SK-N-DZ (cell line): ENCODE data around the gene SPRYD7. TPM values are rescaled to one million over a fixed set of nuclear protein-coding genes. Genes with fewer than 3 reads are reported as not detected.
"Not testable (repeated sequence)": the region's sequence is repeated elsewhere in the genome, so short reads cannot be mapped to it uniquely, and the experiment has no call there.

Source experiments
- DNase-seq: peaks from one replicate; pipeline ENCODE4 v3.0.0-alpha.2; 2015; ENCODE audit warnings: low spot score
- polyA plus RNA-seq, 2 experiments: library from polyadenylated mRNA; depleted of rRNA; stranded (reverse); fragments of >200 nt; gene quantifications; 2 replicates each; pipeline ENCODE4 v1.2.3, GENCODE V29; 2014

SPRYD7 gene
- 5.4 and 8.8 TPM in 2 replicates for polyA plus RNA-seq (2014; cell fraction: cytosol; rRNA removed)
- polyA plus RNA-seq (2014; cell fraction: nucleus; rRNA removed), result 4.8 and 6.4 TPM in 2 replicates

GRCh38 chr13:49936075-49936967 lies at the start of gene SPRYD7:
Gene SPRYD7, minus strand, starts transcription at chr13:49936340. Its CDS starts 105 bp downstream, at chr13:49936235.
- DNase-seq, result peak; percentile 98

GRCh38 chr13:49985129-49985528 lies 49.0 kb upstream of the SPRYD7 start:
- DNase-seq, result no peak

- DNase-seq, result no peak
Observed at GRCh38 chr13:49980266-49980665, 44.1 kb upstream of the SPRYD7 start.

- no peak for DNase-seq
Observed at GRCh38 chr13:49977992-49978391, 41.9 kb upstream of the SPRYD7 start.

- peak; percentile 73 for DNase-seq
Observed at GRCh38 chr13:49976314-49977258, 40.4 kb upstream of the SPRYD7 start.

GRCh38 chr13:49975826-49976225 lies 39.7 kb upstream of the SPRYD7 start:
- DNase-seq, result no peak

- no peak for DNase-seq
Observed at GRCh38 chr13:49972709-49973108, 36.6 kb upstream of the SPRYD7 start.

- no peak for DNase-seq
Observed at GRCh38 chr13:49967456-49967855, 31.3 kb upstream of the SPRYD7 start.

GRCh38 chr13:49958321-49958720 lies 22.2 kb upstream of the SPRYD7 start:
- DNase-seq, result no peak

GRCh38 chr13:49956131-49956530 lies 20.0 kb upstream of the SPRYD7 start:
- DNase-seq, result no peak

- DNase-seq, result no peak
Observed at GRCh38 chr13:49954674-49955455, 18.7 kb upstream of the SPRYD7 start.

GRCh38 chr13:49953560-49953959 lies 17.4 kb upstream of the SPRYD7 start:
- no peak for DNase-seq

GRCh38 chr13:49951754-49952535 lies 15.8 kb upstream of the SPRYD7 start:
- no peak for DNase-seq

GRCh38 chr13:49948777-49949270 lies 12.7 kb upstream of the SPRYD7 start:
- DNase-seq, result not testable (repeated sequence)

GRCh38 chr13:49939321-49939720 lies 3.2 kb upstream of the SPRYD7 start:
- DNase-seq, result no peak

GRCh38 chr13:49938921-49939320 lies 2.8 kb upstream of the SPRYD7 start:
- DNase-seq, result no peak

GRCh38 chr13:49938314-49938713 lies 2.2 kb upstream of the SPRYD7 start:
- DNase-seq, result no peak

- DNase-seq, result peak; percentile 19
Observed at GRCh38 chr13:49936968-49937273, 781 bp upstream of the SPRYD7 start.

GRCh38 chr13:49935171-49936074 lies 717 bp downstream of the SPRYD7 start:
- DNase-seq, result peak; percentile 67
